ENCODE data around the gene PAX2.

DNA sequence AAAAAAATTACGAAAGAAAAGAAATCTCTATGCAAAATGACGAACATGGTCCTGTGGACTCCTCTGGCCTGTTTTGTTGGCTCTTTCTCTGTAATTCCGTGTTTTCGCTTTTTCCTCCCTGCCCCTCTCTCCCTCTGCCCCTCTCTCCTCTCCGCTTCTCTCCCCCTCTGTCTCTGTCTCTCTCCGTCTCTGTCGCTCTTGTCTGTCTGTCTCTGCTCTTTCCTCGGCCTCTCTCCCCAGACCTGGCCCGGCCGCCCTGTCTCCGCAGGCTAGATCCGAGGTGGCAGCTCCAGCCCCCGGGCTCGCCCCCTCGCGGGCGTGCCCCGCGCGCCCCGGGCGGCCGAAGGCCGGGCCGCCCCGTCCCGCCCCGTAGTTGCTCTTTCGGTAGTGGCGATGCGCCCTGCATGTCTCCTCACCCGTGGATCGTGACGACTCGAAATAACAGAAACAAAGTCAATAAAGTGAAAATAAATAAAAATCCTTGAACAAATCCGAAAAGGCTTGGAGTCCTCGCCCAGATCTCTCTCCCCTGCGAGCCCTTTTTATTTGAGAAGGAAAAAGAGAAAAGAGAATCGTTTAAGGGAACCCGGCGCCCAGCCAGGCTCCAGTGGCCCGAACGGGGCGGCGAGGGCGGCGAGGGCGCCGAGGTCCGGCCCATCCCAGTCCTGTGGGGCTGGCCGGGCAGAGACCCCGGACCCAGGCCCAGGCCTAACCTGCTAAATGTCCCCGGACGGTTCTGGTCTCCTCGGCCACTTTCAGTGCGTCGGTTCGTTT is 83.9 kb downstream of the PAX2 start:
- TF ChIP-seq, protein P1, sequence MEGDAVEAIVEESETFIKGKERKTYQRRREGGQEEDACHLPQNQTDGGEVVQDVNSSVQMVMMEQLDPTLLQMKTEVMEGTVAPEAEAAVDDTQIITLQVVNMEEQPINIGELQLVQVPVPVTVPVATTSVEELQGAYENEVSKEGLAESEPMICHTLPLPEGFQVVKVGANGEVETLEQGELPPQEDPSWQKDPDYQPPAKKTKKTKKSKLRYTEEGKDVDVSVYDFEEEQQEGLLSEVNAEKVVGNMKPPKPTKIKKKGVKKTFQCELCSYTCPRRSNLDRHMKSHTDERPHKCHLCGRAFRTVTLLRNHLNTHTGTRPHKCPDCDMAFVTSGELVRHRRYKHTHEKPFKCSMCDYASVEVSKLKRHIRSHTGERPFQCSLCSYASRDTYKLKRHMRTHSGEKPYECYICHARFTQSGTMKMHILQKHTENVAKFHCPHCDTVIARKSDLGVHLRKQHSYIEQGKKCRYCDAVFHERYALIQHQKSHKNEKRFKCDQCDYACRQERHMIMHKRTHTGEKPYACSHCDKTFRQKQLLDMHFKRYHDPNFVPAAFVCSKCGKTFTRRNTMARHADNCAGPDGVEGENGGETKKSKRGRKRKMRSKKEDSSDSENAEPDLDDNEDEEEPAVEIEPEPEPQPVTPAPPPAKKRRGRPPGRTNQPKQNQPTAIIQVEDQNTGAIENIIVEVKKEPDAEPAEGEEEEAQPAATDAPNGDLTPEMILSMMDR (IDR thresholded peaks at IDR 0.05) = no peak
- TF ChIP-seq POLR2A (IDR thresholded peaks at IDR 0.05) = no peak
